ENCODE results near the gene GDF15.
"Not testable (repeated sequence)": the region's sequence is repeated elsewhere in the genome, so short reads cannot be mapped to it uniquely, and the experiment has no call there.

Gene GDF15

DNA sequence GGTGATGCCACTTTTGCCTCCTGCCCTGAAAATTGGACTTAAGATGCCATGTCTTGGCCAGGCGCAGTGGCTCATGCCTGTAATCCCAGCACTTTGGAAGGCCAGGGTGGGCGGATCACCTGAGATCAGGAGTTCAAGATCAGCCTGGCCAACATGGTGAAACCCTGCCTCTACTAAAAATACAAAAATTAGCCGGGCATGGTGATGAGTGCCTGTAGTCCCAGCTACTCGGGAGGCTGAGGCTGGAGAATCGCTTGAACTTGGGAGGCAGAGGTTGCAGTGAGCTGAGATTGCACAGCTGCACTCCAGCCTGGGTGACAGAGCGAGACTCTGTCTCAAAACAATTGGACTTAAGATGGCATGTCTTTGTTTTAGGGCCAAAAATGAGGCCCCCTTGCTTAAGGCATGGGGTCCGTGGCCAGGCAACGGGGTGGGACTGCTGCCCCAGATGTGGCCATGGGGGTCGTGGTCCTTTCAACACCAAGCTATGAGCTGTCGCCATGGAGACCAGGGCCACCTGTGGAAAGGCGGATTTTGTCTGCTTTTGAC is 21.6 kb upstream of the GDF15 start:
- not testable (repeated sequence) for ATAC-seq

DNA sequence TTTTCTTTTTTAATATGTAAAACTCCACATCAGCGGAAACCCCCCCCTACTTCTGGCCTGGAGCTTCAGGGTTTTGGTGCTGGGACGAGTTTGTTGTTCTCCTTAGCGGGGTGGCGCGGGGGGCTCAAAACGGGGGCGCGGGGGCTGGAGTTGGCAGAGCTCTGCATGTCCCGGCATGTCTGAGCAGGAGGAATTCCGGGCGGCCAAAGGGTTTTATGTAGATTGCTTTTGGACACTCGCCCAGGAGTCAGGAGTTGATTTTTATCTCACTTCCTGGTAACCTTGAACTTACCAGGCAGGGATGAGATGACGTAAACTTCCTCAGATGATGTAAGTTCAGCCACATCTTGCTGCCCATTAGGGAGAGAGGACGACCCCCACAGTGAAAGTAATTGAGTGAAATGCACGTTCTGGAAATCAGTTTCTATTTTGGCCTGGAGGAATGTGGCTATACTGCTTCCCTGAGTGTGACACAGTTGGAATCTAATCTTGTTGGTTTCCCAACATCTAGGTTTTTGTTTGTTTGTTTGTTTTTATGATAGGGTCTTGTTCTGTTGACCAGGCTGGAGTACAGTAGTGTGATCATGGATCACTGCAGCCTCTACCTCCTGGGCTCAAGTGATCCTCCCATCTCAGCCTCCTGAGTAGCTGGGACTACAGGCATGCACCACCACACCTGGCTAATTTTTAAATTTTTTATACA is 21.0 kb upstream of the GDF15 start:
- ATAC-seq = no peak

DNA sequence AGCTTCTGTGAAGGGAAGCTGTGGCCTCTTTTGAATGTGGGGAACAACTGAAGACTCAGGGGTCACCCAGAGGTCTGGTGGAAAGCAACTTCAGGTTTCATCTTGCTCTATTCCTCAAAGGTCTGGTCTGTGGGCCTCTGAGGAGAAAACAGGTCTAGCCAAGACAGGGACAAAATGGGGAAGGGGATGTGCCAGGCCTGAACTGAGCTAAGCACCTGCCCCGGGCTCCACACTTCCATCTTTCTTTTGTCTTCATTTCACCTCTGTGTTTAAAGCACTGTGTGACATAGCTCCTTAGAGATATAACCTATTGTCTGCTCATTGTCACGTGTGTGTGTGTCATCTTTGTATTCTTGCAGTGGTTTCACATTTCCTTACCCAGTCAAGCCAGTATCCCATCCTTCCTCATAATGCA is 19.9 kb upstream of the GDF15 start:
- no peak for ATAC-seq

DNA sequence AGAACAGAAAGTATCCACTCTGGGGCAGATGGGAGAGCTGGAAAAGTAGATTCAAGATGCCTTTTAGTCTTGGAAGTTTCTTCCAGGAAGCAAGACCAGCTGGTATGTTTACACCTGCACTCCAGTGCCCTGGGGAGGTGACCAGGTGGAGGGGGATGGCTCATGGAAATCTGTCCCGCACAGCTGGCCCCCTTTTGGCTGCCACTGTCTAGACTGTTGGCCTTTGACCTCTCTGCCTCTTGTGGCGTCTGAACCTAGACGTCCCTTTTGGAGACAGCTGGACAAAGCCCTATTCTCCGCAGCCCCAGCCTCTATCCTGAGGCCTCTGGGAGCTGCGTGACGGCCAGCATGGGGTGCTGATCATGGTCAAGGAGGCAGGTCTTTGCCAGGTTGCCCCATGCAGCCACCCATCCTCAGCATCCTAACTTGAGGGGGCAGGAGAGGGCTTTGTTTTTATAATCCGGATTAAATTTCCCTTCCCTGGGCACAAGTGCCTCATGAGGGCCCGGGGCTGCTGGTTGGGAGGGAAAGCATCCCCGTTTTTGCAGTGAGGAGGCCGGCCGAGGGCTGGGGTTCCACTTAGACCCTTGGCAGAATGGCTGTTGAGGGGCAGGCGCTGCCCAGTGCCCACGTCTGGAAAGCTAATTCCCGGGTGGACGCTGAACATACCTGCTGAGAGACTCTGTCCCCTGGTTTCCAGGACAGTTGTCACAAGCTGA is 17.3 kb upstream of the GDF15 start:
- ATAC-seq = no peak

DNA sequence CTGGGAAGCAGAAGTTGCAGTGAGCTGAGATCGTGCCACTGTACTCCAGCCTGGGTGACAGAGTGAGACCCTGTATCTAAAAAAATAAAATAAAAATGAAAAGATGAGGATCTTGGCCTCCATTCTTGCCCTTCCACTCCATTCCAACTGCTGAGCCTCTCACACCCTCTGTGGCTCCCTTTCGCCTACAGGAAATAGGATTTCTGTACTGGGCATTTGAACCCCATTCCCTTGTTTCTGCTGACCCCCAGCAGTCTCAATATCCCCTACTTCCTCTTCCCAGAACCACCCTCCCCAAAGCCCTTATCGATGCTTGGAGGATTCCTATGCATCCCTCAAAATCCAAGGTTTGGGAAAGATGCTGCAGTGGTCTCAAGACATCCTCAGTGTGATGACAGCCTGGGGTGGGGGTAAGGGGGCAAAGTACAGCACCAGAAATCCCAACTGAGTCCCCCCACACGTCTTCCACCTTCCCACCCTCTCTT is 12.5 kb upstream of the GDF15 start:
- ATAC-seq = no peak

DNA sequence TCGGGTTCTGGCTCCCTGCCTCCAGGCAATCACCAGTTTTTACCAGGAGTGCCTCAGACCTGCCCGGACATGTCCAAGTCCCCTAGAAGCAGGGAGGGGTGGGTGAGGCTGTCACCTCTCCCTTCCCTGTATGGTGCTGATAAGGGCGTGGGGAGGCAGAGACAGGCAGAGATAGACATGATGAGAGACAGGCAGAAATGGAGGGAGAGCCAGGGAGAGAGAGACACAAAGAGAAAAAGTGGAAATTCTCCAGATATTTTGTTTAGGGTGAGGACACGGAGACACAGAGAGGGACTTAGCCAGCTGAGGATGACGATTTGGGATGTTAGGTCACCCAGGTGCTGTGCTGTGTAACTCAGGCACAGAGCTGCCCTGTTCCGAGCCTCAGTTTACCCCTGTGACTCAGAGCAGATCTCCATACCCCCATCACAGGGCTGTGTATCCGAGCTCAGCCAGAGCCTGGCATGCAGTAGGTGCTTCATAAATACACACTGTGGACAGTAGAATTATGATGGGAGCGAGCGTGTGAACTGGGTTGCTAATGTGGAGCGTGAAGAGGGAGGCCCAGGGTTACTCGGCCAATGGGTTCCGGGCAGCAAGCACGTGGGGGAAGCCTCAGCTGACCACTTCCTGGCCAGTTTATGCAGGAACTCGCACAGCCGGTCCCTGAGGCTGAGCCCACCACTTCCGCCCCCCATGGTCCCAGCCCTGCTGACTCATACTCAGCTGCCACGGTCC is 11.9 kb upstream of the GDF15 start:
- peak; percentile 76 to 84 for ATAC-seq

DNA sequence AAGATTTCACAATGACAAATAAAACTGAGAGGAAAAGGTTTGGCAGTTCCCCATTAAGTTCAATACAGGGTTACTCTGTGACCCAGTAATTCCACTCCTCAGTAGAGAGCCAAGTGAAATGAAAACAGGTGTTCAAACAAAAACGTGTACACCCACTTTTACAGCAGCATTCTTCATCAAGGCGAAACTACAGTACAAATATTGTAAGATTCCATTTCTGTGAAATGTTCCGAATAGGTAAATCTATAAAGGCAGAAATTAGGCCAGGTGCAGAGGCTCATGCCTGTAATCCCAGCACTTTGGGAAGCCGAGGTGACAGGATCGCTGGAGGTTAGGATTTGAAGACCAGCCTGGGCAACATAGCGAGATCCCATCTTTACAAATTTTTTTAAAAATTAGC is 8.9 kb upstream of the GDF15 start:
- no peak for ATAC-seq

DNA sequence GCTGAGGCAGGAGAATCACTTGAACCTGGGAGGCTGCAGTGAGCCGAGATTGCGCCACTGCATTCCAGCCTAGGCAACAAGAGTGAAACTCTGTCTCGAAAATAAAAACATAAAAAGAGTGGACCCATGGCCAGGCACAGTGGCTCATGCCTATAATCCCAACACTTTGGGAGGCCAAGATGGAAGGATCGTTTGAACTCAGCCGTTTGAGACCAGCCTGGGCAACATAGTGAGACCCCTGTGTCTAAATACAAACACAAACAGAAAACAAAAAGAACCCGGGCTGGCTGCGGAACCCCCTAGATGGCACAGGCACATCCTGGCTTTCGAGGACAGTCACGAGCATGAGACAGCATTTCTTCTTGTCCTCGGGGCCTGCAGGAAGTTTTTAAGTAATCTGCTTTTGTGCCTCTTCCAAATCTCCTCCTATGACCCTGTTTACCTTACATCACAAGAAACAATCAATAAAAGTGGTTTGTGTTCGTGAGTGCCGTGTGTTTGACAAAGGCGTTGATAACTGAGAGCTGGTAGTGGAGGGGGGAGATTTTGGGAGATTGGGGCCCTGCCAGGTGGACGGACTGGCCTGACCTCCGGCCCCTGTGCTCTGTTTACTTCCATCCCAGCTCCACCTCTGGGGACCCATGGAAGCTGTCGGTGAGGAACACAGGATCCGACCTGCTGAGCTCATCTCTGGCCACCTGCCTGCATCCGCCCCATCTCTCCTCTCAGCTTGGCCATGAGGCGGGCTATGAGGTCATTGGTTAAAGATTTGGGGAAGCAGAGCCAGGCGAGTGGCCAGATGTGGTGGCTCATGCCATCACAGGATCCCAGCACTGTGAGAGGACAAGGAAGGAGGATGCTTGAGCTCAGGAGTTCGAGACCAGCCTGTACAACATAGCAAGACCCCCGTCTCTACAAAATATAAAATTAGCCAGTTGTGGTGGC is 5.9 kb upstream of the GDF15 start:
- ATAC-seq = no peak

DNA sequence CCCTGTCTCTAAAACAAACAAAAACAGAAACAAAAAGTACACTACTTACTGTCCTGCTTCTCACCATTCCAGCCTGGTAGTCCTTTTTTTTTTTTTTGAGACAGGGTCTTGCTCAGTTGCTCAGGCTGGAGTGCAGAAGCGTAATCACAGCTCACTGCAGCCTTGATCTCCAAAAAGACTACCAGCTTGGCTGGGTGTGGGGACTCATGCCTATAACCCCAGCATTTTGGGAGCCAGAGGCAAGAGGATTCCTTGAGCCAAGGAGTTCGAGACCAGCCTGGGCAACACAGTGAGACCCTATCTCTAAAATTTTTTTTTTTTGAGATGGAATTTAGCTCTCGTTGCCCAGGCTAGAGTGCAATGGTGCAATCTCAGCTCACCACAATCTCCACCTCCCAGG is 5.1 kb upstream of the GDF15 start:
- no peak for ATAC-seq

DNA sequence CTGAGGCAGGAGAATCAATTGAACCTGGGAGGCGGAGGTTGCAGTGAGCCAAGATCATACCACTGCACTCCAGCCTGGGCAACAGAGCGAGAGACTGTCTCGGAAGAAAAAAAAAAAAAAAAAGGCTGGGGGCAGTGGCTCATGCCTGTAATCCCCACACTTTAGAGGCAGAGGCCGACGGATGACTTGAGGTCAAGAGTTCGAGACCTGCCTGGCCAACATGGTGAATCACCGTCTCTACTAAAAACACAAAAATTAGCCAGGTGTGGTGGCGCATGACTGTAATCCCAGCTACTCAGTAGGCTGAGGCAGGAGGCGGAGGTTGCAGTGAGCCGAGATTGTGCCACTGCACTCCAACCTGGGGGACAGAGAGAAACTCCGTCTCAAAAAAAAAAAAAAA is 2.3 kb upstream of the GDF15 start:
- ATAC-seq = not testable (repeated sequence)

DNA sequence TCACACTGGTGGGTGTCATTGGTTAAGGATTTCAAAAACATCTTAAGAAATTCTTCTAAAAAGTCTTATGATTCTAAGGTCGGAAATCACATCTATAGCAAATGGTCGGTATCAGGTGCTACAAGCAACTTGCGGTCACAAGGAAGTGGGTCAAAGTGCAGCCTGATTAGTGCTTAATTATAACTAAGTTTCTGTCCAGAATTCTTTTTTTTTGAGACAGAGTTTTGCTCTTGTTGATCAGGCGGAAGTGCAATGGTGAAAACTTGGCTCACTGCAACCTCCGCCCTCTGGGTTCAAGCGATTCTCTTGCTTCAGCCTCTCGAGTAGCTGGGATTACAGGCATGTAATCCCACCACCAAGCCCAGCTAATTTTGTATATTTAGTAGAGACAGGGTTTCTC is 1.2 kb upstream of the GDF15 start:
- ATAC-seq = no peak

DNA sequence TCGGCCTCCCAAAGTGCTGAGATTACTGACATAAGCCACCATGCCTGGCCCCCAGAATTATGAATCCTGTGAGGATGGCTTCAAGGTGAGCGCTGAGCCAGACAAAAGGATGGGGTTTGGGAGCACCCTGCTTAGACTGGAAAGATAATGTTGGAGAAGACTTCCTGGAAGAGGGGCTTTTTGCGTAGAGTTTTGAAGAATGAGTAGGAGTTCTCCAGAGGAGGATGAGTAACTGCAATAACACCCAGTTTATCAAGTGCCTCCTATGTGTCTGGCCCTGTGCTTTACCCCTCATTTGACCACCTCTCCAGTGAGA is 641 bp upstream of the GDF15 start:
- no peak for ATAC-seq

DNA sequence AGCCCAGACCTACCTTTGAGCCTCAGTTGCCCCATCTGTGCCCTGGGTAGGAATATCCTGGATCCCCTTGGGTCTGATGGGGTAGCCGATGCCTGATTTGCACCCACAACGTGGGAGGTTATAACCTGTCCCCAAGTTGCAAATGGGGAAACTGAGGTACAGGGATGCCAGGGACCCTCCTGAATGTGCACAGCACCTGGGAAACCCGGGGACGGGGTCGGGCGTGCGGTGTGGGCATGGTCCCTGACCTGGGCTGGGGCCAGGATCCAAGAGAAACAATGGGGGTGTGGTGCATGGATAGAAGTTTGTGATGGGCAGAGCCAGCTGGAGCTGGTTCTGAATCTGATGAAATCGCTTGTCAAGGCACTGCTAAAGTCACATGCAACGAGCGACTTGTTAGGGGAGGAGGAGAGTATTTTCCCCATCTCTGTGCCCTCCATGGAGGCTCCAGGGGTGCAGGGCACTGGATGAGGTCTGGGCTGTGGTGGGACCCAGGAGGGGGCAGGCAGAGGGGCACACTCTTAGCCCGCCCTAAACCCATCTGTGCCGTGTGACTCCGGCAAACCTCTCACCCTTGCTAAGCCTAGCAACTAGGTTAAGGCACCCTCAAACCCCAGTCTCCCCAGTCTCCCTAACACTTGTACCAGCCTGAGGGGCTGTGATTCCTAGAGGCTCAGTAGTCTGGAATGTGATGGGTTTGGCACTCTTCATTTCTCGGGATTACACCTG is 749 bp downstream of the GDF15 start:
- ATAC-seq = no peak

DNA sequence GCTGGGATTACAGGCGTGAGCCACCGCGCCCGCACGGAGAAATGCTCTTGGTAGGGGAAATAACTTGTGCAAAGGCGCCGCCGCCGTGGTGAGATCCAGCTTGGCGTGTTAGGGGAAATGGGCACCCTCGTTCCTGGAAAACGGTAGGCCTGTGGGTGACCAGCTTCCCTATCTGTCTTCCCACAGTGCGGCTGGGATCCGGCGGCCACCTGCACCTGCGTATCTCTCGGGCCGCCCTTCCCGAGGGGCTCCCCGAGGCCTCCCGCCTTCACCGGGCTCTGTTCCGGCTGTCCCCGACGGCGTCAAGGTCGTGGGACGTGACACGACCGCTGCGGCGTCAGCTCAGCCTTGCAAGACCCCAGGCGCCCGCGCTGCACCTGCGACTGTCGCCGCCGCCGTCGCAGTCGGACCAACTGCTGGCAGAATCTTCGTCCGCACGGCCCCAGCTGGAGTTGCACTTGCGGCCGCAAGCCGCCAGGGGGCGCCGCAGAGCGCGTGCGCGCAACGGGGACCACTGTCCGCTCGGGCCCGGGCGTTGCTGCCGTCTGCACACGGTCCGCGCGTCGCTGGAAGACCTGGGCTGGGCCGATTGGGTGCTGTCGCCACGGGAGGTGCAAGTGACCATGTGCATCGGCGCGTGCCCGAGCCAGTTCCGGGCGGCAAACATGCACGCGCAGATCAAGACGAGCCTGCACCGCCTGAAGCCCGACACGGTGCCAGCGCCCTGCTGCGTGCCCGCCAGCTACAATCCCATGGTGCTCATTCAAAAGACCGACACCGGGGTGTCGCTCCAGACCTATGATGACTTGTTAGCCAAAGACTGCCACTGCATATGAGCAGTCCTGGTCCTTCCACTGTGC is 2.4 kb downstream of the GDF15 start:
- ATAC-seq = peak; percentile 89 to 90

DNA sequence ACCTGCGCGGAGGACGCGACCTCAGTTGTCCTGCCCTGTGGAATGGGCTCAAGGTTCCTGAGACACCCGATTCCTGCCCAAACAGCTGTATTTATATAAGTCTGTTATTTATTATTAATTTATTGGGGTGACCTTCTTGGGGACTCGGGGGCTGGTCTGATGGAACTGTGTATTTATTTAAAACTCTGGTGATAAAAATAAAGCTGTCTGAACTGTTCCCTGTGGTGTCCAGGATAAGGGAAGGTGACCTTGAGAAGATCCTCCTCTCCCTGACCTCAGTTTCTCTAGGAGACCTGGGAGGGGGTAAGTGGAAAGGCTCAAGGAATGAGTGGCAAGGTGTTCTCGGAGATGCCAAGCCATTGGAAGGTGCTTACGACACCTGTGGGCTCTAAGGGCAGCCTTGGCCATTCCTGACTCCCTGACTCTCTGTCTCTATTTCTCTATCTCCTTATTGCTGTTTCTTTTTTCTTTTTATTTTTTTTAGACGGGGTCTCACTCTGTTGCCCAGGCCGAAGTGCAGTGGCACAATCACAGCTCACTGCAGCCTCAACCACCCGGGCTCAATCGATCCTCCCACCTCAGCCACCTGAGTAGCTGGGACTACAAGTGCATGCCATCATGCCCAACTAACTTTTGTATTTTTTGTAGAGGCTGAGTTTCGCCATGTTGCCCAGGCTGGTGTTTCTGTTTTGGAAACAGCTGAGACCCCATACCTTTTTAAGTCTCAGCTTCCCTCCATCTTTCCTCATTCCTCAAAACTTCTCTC is 3.2 kb downstream of the GDF15 start:
- no peak for ATAC-seq

DNA sequence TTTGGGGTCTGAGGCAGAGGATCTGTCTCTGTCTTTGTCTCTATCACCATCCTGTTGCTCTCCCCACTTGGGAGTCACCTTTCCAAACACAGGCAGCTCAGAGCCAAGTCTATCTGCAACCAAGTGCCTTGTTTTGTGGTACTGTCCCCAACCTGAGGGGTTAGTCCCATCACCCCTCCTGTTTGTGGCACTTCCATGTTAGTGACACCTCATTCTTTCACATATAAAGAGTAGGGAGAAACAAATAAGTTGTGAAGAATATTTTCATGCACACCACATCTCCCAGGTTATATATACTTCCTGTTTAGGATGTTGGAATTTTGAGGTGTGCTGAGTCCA is 3.7 kb downstream of the GDF15 start:
- no peak for ATAC-seq

DNA sequence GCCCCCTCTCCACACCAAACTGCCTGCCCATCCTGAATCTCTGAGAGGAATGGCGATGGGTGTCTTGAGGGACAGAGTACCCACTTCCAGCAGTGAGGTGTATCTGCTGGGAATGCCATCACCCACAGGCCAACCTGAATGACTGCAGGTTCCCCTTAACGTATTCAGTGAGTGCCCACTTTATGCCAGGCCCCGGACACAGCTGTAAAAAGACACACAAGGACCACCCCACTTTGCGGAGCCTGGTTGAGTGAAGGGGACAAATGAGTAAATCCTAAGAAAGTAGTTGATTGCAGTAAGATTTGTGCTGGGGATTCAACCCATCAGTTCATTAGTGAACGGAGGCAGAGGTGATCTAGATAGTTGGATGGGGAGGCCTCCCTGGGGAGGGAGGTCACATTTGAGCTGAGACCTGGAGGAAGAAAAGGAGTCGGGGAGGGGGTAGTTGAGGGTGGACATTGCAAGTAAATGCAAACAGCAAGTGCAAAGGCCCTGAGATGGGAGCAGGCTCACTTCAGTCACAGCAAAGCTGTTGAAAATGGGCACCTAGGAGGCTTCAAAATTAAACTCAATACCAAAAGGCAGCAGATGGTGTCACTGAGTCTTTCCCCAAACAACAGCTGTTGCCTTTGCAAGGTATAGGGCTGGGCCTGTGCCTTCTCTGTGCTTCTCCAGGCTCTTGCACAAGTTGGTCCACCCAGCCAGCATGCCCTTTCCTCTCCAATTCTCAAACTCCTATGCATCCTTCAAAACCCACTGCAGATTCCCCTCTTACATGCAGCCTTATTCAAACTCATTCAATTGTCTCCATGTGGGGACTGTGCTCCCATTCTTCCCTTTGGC is 4.3 kb downstream of the GDF15 start:
- no peak for ATAC-seq

DNA sequence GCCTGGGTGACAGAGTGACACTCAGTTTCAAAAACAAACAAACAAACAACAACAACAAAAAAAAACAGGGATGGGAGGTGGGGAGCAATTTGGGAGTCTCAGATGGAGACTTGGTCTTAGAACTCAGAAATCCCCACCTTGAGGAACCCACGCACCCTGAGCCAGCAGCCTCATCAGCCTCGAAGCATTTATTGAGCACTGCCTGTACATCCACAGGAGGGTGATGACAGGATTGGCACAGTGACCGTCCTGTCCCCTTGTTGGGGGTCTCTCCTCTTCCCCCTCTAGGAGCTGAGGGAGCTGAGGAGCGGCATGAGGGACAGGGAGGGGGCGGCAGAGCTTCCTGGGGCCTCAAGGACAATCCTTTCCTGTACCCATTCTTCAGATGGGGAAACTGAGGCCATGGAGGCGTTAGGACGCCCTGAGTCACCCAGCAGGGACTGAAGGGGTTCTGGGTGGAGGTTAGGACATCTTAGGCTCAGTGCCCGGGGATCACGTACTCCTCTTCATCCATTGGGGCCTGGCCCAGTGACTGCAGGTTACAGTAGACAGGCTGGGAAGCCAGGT is 5.6 kb downstream of the GDF15 start:
- no peak for ATAC-seq

DNA sequence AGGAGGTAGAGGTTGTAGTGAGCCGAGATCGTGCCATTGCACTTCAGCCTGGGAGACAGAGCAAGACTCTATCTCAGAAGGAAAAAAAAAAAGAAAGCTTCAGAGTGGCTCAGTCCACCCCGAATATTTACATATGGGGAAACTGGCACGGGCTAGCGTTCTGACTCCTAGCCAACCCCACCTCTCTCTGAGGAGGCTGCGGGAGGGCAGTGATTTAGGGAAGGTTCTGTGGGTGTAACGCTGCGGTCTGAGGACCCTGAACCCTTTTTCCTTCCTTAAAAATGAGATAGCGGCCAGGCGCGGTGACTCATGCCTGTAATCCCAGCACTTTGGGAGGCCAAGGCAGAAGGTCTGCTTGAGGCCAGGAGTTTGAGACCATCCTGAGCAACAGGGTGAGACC is 6.5 kb downstream of the GDF15 start:
- ATAC-seq = no peak
